HG02763 (cell line): ENCODE measurements around the gene PRDX2.
"Not testable (repeated sequence)": the region's sequence is repeated elsewhere in the genome, so short reads cannot be mapped to it uniquely, and the experiment has no call there.

Source experiments
- ATAC-seq: cut with Tn5 transposase; IDR thresholded peaks from one replicate; pipeline ENCODE4 v1.9.1; 2021; ENCODE audit warnings: mild to moderate bottlenecking, moderate library complexity; ENCODE audit not compliant: unreplicated experiment

PRDX2 gene

GRCh38 chr19:12828494-12828893, 26.9 kb upstream of the PRDX2 start:
- no peak for ATAC-seq

- ATAC-seq: no peak
Measured at GRCh38 chr19:12825254-12826131, 23.9 kb upstream of the PRDX2 start.

GRCh38 chr19:12821761-12822160, 20.2 kb upstream of the PRDX2 start:
- ATAC-seq: no peak

- not testable (repeated sequence) for ATAC-seq
Measured at GRCh38 chr19:12817810-12818209, 16.2 kb upstream of the PRDX2 start.

GRCh38 chr19:12817188-12817587, 15.6 kb upstream of the PRDX2 start:
- not testable (repeated sequence) for ATAC-seq

GRCh38 chr19:12815088-12815487, 13.5 kb upstream of the PRDX2 start:
- no peak for ATAC-seq

GRCh38 chr19:12806242-12807081, 4.9 kb upstream of the PRDX2 start, which contains the start of gene RNASEH2A:
RNASEH2A (plus strand) TSS chr19:12806584; CDS start chr19:12806674, 90 bp downstream.
- ATAC-seq: peak; percentile 69

GRCh38 chr19:12804051-12804450, 2.5 kb upstream of the PRDX2 start:
- ATAC-seq: no peak

GRCh38 chr19:12802267-12803106, 887 bp upstream of the PRDX2 start:
- ATAC-seq: no peak

- no peak for ATAC-seq
Measured at GRCh38 chr19:12800923-12801465, 606 bp downstream of the PRDX2 start.

- no peak for ATAC-seq
Measured at GRCh38 chr19:12800466-12800770, 1.2 kb downstream of the PRDX2 start.

- no peak for ATAC-seq
Measured at GRCh38 chr19:12799742-12800465, 1.7 kb downstream of the PRDX2 start.

- not testable (repeated sequence) for ATAC-seq
Measured at GRCh38 chr19:12797607-12798006, 4.0 kb downstream of the PRDX2 start.

GRCh38 chr19:12797141-12797587, 4.4 kb downstream of the PRDX2 start:
- ATAC-seq: no peak

GRCh38 chr19:12796146-12797071, 5.2 kb downstream of the PRDX2 start:
- no peak for ATAC-seq

- no peak for ATAC-seq
Measured at GRCh38 chr19:12794971-12795381, 6.6 kb downstream of the PRDX2 start.

- no peak for ATAC-seq
Measured at GRCh38 chr19:12794196-12794941, 7.2 kb downstream of the PRDX2 start.
